ENCODE results near the gene EMD. TPM values are rescaled to one million over a fixed set of nuclear protein-coding genes. Genes with fewer than 3 reads are reported as not detected.
"Not testable (repeated sequence)": the region's sequence is repeated elsewhere in the genome, so short reads cannot be mapped to it uniquely, and the experiment has no call there.

Gene EMD
- polyA plus RNA-seq (ENCODE audit: insufficient read length), result 68.2 TPM
- long read RNA-seq, donor 1, transcript EMD-202 (6 exons, 1,379 nt), result major isoform, 31 of 77 reads
- long read RNA-seq, donor 1, partial matches to known transcripts, result 35 of 77 reads
- long read RNA-seq, donor 1, other reads (novel, unspliced or antisense), result 6 of 77 reads
- long read RNA-seq, donor 2, transcript EMD-202 (6 exons, 1,379 nt), result major isoform, 22 of 23 reads
- long read RNA-seq, donor 2, partial matches to known transcripts, result 0 of 23 reads
- long read RNA-seq, donor 2, other reads (novel, unspliced or antisense), result 0 of 23 reads
- long read RNA-seq, donor 3, transcript EMD-202 (6 exons, 1,379 nt), result major isoform, 25 of 28 reads
- long read RNA-seq, donor 3, partial matches to known transcripts, result 0 of 28 reads
- long read RNA-seq, donor 3, other reads (novel, unspliced or antisense), result 0 of 28 reads
- long read RNA-seq, donor 4, result 0 reads
- long read RNA-seq, donor 5, transcript EMD-202 (6 exons, 1,379 nt), result major isoform, 54 of 65 reads
- long read RNA-seq, donor 5, transcript EMD-203 (6 exons, 946 nt), result minor isoform, 5 of 65 reads
- long read RNA-seq, donor 5, partial matches to known transcripts, result 0 of 65 reads
- long read RNA-seq, donor 5, other reads (novel, unspliced or antisense), result 0 of 65 reads
- long read RNA-seq, donor 6, transcript EMD-202 (6 exons, 1,379 nt), result major isoform, 36 of 39 reads
- long read RNA-seq, donor 6, partial matches to known transcripts, result 0 of 39 reads
- long read RNA-seq, donor 6, other reads (novel, unspliced or antisense), result 0 of 39 reads
- long read RNA-seq, donor 7, transcript EMD-202 (6 exons, 1,379 nt), result major isoform, 39 of 51 reads
- long read RNA-seq, donor 7, partial matches to known transcripts, result 0 of 51 reads
- long read RNA-seq, donor 7, other reads (novel, unspliced or antisense), result 8 of 51 reads
- long read RNA-seq, donor 8, transcript EMD-202 (6 exons, 1,379 nt), result major isoform, 14 of 14 reads
- long read RNA-seq, donor 8, partial matches to known transcripts, result 0 of 14 reads
- long read RNA-seq, donor 8, other reads (novel, unspliced or antisense), result 0 of 14 reads

DNA sequence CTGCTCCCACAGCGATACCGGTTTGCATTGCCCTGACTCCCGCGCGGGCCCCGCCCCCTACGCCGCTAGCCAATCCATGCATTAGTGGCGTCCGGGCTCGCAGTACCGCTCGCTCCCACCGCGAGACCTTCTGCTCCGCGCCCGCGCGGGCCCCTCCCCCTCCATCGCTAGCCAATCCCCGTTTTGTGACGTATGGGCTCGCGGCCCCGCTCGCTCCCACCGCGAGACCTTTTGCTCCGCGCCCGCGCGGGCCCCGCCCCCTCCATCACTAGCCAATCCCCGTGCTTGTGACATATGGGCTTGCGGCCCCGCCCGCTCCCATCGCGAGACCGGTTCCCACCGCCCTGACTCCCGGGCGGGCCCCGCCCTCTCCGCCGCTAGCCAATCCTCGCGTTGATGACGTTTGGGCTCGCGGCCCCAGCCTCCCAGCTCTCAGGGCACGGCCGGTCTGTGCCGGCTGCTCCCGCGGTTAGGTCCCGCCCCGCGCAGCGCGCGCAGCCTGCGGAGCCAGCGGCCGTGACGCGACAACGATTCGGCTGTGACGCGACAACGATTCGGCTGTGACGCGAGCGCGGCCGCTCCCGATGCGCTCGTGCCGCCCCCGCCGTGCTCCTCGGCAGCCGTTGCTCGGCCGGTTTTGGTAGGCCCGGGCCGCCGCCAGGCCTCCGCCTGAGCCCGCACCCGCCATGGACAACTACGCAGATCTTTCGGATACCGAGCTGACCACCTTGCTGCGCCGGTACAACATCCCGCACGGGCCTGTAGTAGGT is at the start of gene EMD:
Gene EMD (plus strand): TSS at position 497 of the 770 bp plus-strand sequence. CDS start 190 bp downstream, at position 687.
- peak; percentile 93 for DNase-seq

DNA sequence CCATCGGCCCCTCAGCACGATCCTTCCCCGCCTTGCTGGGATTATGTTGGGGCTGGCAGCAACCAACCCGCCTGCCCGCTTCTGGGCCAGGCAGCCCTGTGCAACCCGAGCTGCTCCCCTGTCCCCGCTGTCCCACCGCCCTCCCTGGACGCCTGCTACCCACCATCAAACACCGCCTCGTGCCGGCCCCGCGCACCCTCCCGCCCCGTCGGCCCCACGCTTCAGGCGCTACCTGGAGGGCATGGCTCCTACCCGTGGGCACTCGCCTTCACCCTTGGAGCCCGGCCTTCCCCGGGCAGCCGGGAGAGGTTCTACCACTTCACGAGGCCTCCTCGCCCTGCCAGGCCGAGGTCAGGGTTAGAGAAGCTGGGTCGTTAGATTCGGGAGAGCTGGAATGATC is 46.5 kb upstream of the EMD start:
- no peak for DNase-seq

DNA sequence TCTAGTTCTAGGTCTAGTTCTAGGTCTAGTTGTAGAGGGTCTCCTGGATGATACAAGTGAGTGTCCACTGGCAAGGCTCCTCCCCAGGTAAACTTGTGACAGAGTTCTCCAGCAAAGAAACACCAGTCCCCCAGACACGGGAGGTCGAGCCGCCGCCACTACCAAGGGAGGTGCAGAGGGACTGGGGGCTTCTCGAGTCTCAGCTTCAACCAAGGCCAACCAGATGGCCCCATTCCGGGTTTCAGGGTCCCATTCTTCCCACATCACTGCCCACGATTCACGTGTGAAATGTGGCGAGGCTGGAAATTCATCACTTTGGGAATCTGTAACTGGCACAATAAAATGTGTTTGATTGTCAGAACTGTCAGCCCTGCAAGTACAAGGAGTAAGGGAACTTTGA is 46.0 kb upstream of the EMD start:
- no peak for DNase-seq

DNA sequence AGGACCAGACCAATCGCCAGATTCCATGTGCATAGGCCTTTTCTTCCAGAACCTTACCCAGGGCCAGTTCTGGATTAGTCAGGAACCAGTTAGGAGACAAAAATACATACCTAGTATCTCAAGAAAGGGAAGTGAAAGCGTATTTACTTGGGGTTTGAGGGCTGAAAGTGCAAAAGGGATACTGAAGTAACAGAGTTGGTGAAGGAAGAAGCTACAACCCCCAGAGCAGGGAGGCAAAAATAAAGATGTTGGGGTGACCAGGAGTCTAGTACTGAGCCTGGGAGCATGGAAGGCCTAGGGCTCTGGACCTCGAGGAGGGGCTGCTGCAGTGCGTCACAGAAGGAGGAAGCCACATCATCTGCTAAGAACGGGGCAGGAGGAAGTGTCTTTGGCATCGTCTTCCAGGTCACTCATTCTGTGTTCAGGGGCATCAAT is 45.2 kb upstream of the EMD start:
- no peak for DNase-seq

DNA sequence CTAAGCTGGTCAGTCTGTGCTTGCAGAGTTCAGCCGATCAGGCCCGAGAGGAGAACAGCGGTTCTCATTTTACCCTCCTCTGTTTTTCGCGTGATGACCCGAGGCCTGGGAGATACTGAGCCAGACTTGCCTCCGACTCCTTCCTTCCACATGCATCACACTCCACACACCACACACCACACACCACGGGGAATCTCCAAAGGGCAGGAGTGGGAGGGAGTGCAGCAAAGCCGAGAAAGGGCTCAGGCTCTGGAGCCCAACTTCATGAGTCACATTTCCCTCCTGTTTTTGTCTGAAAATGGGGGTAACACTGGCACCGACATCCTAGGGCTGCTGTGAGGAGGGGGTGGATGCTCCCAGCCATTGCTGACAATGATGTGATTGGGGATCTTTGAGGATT is 44.6 kb upstream of the EMD start:
- DNase-seq, result no peak

DNA sequence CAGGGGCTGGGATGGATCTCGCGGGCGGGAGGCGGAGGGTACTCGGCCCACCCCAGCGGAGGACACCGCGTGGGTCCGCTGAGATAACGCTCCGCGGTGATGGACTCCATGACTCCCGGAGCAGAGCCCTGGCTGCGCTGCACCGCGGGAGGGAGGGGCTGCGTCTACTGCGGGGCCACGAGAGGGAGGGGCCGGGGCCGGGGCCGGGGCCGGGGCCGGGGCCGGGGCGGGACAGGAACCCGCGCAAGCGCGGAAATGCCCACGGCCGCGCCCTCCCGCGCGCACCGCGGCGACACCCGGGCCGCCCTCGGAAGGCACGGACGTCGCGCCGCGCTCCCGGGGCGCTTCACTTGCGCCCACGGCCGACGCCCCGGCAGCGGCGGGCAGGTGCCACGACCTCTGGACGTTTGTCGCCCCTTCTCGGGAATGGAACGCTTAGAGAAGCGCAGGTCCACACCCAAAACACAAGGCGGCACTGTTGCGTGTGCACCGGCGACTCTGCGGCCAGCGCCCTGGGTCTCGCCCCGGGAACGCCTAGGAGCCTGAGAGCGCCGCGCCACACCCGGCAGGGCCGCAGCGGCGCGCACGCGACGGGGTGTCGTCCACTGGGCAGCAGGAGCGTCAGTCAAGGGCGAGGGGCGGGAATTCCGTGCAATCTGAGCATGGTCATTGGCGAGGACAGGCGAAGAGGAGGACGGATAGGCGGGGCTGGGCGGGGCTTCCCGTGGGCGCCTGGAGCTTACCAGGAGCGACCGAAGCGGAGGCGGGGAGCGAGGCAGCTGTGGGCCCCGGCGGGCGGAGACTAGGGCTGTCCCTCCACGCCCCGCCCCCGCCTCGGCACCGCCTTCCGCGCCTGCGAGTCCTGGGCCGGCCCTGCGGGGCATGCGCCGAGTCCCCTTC is 37.4 kb upstream of the EMD start:
- DNase-seq, result not testable (repeated sequence)

DNA sequence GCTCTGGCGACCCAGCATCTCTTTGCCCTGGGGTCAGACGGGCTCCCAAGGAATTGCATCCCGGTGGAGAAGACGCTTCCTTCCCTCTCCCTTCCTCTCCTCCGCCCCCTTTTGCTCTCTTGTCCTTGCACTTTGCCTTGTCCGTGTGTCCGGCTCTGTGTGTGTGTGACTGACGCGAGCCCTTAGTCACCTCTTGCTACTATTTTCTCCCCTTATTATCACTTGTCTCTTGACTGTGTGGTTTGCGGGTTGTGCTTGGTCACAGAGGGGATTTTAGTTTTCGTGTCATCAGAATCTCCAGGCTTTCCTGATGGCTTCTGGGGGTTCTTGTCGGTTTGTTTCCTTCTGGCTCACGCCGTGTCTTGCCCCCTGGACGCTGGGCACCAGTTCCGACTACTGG is 36.0 kb upstream of the EMD start:
- DNase-seq, result not testable (repeated sequence)

DNA sequence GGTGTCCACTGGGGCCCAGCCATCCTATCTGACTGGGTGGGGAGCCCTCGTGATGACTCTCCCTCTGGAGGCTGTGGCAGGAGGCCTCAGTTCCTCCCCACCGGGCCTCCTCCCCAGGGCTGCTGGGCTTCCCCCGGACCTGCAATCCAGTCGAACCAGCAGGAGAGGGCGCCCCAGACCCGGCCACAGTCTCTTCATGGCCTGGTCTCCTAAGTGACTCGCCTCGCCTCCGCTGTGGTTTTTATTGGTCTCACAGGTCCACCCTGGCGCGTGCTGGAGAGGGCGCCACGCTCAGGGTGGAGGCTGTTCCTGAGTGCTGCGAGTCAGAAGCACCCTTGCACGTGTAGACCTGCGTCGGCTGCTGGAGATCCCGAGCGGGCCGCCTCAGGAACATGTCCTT is 35.5 kb upstream of the EMD start:
- DNase-seq, result not testable (repeated sequence)

DNA sequence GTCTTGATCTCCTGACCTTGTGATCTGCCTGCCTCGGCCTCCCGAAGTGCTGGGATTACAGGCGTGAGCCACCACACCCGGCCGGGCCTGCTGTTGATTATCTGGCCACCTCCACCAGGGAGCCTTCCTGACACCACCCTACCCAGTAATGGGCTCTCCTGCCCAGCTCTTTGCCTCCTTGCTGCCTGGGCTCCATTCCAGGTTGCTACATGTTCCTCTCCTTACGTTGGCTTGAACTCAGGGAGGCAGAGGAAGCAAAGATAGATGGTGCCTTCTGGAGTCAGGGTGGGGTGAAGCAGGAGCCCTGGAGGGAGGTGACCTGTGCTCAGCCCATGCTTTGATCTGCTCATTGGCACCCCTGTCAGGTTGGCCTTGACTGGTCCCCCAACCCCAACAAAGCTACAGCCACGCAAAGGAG is 31.0 kb upstream of the EMD start:
- DNase-seq, result no peak

DNA sequence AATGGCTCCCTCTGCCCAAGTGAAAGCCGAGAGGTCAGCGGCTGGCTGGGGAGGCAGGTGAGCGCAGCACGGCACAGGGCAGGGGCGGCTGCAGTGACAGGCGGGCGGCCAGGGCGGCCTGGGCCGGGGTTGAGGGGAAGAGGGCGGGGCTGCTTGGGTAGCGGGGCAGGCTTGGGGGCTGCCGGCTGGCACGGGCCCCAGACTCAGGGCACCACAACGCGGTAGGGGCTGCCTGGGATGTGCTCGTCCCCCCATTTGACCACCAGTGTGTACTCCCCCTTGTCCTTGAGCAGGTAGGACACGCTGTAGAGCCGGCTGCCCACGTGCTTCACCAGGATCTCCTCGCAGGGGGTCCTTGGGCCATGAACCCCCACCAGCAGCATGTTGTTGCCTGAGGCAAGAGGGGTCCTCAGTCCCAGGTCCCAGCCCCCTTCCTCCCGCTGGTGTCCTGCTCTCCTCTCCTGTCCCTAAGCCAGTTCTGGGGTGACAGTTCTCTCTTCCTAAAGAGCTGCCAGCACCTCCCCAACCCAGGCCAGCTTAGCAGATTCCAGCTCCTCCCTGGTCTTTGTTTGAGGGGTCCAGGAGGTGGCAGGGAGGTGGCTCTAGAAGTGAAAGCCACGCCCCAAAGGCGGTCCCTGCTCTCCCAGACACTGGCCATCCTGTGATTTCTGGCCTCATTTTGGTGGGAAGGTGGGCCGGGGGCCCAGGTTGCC is 30.3 kb upstream of the EMD start:
- no peak for DNase-seq

DNA sequence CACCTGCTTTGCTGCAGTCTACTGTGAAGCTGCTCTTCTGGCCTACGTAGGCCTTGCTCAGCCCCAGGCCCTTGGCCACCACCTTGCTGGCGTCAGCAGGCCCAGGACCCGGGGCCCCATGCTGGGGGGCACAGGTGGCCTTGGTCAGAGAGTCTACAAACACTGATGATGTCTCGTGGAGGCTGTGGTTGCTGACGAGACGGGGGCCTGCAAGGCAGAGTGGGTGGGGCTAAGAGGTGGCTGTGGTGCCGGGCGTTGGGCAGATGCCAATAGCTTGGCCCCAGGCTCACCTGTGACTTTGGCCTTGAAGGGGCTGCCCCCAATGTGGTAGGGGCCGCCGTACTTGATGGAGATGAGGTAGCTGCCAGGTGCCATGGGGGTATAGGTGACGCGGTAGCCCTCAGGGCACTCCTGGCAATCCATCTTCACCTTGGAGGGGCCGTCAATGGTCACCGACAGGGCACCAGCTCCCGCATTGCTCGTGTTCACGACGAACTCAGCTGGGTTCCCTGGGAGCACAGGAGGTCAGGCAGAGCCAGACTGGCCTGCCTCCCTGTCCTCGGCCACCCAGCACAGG is 29.6 kb upstream of the EMD start:
- no peak for DNase-seq

DNA sequence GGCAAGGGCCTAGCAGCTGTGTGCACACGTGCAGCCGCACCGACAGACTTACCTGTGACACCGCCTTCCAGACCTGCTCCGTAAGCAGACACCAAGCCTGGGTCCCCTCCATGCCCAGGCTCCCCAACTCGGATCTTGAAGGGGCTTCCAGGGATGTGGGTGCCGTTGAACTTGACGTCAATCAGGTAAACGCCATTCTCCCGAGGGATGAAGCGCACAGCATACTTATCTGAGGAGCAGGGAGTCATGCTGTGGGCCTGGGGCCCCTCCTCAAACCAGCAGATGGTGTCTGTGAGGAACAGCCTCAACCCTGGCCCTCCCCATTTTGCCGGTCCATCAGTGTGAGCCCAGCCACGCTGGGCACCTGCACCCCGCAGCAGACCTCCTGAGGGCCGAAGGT is 29.1 kb upstream of the EMD start:
- DNase-seq, result no peak

DNA sequence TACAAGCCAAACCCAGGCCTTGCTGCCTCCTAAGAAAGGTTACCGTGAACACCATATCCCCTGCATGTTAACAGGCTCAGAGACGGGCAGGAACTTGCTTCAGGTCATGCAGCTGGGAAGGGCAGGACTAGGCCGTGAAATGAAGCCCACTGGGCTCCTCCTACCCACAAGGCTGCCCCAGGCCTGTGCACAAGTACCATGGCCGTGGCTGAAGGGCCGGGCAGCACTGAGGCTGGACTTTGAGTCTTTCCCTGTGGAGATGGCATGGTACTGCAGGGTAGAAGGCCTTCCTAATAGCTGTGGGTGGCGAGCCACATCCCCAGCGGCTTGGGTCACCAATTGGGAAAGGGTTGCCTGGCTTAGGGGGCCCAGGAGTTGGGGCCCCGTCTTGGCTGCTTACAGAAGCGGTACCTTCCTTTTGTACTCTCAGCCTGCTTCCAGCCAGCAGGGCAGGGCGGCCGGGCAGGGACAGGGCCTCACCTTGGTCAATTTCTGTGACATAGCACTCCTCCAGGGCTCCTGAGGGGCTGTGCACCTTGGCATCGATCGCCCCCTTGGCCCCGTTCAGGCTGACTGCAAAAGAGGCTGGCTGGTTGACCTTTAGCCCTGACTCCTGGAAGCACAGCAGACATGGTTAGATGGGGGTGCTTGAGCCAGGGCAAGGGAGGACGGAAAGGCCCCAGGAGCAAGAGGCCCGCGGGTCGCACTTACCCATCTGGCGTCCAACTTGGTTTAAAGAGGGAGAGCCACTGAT is 28.5 kb upstream of the EMD start:
- DNase-seq, result no peak

DNA sequence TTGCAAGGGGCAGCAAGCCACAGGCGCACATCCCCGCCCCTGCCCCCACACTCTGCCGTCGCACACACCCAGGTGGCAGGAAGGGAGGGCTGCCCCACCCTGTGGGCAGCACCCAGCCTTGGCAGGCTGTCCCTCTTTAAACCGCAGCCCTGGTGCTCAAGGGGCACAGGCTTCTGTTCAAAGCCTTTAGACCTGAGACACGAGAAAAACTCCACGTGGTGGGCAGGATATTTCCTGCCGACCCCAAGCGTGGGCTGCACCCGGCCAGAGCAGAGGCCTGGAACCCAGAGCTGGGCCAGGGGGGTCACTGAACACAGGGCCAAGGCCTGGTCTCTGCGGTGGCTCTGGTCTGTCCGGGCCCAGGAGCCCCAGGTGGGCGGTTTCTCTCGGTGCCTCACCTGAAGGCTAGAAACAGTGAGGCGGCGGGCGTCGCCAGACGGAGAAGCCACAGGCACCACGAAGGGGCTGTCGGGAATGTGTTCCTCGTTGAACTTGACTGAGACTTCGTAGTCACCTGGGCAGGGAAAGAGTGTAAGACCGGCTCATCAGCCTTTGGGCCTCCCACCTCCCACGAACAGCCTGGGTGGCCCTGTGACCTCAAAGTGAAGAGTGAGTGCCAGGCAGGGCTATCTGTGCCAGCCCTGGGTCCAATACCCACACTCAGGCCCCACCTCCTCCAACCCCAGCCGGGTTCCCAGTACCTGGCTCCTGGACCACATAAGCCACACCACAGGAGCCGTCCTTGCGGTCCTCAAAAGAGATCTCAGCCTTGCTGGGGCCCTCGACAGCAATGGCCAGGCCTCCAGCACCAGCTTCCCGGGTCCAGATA is 27.7 kb upstream of the EMD start:
- no peak for DNase-seq

DNA sequence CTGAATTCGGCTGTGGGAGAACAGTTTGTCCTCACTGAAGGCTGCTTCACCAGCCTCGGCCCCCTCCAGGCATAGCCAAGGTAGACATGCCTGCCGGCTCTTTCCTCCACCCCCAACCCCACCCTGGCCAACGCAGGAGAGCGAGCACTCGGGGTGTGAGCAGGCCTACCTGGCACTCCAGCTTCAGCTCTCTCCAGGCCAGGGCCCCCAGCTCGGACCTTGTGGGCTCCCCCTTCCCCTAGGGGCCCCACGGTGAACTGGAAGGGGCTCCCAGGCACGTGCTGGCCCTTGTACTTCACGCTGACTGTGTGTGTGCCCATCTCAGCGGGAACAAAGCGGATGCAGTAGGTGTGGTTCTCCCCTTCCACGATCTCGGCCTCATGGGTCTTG is 27.1 kb upstream of the EMD start:
- no peak for DNase-seq

DNA sequence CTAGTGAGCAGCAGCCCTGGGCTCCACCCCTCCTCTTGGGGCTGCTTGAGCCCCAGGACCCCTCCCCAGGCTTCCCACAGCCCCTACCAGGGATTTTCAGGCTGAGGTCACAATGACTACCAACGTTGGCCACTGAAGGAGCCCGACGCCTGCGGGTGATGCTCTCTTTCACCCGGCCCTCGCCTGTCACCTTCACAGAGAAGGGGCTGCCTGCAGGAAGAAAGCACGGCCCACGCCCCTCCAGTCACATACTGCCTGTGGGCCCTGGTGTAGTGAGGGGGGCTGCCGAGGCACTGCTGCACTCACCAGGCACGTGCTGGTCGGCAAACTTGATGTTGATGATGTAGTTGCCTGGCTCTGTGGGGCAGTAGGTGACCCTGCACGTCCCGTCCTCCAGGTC is 26.6 kb upstream of the EMD start:
- no peak for DNase-seq

DNA sequence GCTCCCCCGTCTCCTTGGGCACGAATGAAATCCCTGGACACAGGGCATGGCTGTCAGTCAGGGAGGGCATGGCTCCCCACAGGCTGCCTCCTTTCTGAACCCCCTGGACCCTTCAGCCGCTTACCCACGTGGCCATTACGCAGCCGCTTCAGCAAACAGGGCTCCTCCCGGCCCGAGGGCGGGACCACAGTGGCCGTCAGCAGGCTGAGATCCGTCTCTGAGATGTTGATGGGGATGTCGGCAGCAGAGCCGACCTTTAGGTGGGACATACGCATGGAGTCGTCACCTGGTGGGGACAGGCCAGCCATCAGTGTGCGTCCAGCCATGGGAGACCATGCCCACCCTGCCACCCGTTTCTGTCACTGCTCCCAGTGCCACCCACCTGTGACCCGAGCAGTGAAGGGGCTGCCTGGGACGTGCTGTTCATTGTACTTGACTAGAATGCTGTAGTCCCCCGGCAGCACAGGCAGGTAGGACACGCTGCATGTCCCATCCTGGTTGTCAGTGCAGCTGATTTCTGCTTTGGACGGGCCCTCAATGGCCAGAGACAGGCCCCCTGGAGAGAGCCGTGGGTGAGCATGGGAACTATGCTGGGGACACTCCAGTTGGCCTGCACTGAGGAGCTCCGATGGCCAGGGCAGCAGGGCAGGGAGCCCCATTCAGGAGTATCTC is 25.8 kb upstream of the EMD start:
- DNase-seq, result no peak

DNA sequence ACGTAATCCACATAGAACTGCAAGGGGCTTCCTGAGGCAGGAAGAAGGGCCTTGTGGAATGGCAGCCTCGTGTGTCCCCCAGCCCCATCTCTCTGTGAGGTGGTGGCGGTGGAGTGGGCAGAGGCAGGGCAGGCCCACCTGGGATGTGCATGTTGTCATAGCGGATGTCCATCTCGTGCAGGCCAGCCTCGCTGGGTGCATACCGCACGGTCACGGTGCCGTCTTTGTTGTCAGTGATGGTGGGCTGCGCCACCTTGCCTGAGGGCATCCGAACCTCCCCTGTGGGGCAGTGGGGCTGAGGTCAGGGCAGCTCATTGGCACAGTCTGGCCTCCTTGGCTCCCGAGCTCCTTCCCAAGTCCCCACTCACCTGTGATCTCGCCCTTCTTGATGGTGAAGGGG is 25.1 kb upstream of the EMD start:
- no peak for DNase-seq
